ENCODE results near the gene C5AR1. TPM values are rescaled to one million over a fixed set of nuclear protein-coding genes. Genes with fewer than 3 reads are reported as not detected.

The C5AR1 gene
- not detected in 2 replicates for total RNA-seq

GRCh38 chr19:47309608-47310007, at the start of gene C5AR1:
TSS of gene C5AR1 (plus strand) at chr19:47309861. CDS start at chr19:47309896, 35 bp downstream.

GRCh38 chr19:47274071-47274890, 35.4 kb upstream of the C5AR1 start, which contains the start of gene INAFM1:
TSS of gene INAFM1 (plus strand) at chr19:47274885. CDS start at chr19:47274920, 35 bp downstream.

GRCh38 chr19:47331931-47332547, 22.4 kb downstream of the C5AR1 start, which contains the start of gene C5AR2:
TSS of gene C5AR2 (plus strand) at chr19:47332175. CDS start at chr19:47340800, 8,625 bp downstream.

GRCh38 chr19:47348819-47349795, 39.4 kb downstream of the C5AR1 start, which contains the start of gene DHX34:
TSS of gene DHX34 (plus strand) at chr19:47349315. CDS start at chr19:47353031, 3,716 bp downstream.

Other genes with a start within 250 kb of the C5AR1 start
- gene ZC3H4, start 196.1 kb upstream of the C5AR1 start, total RNA-seq, result 7.4 and 17.5 TPM in 2 replicates
- gene SAE1, start 179.0 kb upstream of the C5AR1 start, total RNA-seq, result 174 and 175 TPM in 2 replicates
- 19.9 and 22.2 TPM in 2 replicates for gene BBC3, start 78.7 kb upstream of the C5AR1 start, total RNA-seq
- 6.2 and 8.2 TPM in 2 replicates for gene CCDC9, start 53.3 kb upstream of the C5AR1 start, total RNA-seq
- 1.1 TPM in 2 replicates for gene INAFM1, start 35.0 kb upstream of the C5AR1 start, total RNA-seq
- not detected in 2 replicates for gene C5AR2, start 22.3 kb downstream of the C5AR1 start, total RNA-seq
- gene DHX34, start 39.5 kb downstream of the C5AR1 start, total RNA-seq, result 5.3 and 9.7 TPM in 2 replicates
- 0.13 and 0.65 TPM in 2 replicates for gene MEIS3, start 109.7 kb downstream of the C5AR1 start, total RNA-seq
- not detected in 2 replicates for gene SLC8A2, start 162.0 kb downstream of the C5AR1 start, total RNA-seq
- gene KPTN, start 174.4 kb downstream of the C5AR1 start, total RNA-seq, result 2.6 and 6.4 TPM in 2 replicates
- 56.2 and 69.7 TPM in 2 replicates for gene NAPA, start 205.2 kb downstream of the C5AR1 start, total RNA-seq

All from bladder microvascular endothelial cell (primary cell).